Activated CD4-positive, alpha-beta memory T cell treated with anti-CD3 and anti-CD28 coated beads, Interleukin-2, amount 10 ng/mL, durations not matched to agents 7 days and 5 days (primary cell): ENCODE measurements around the gene WHRN. TPM values are rescaled to one million over a fixed set of nuclear protein-coding genes. Genes with fewer than 3 reads are reported as not detected.

ENCODE experiments used
- CTCF ChIA-PET: fragments of 350-600 bp; sonication (Branson Sonifier 250); formaldehyde crosslinking; loops from one replicate; lab custom pipeline; 2021; ENCODE audit warnings: antibody characterized with exemption, inconsistent platforms; lab: Charles Lee
- POLR2A ChIA-PET: fragments of 350-600 bp; sonication (Branson Sonifier 250); formaldehyde crosslinking; loops from one replicate; lab custom pipeline; 2021; ENCODE audit warnings: antibody characterized with exemption; lab: Charles Lee
- DNase-seq: peaks from one replicate; pipeline ENCODE4 v3.0.0-alpha.2; 2020
- H3K27ac Mint-ChIP-seq: one replicate; pipeline ENCODE4 v1.8.0; 2021; ENCODE audit warnings: mild to moderate bottlenecking, mixed read lengths
- H3K27me3 Mint-ChIP-seq: one replicate; pipeline ENCODE4 v1.8.0; 2021; ENCODE audit warnings: mixed read lengths
- H3K36me3 Mint-ChIP-seq: one replicate; pipeline ENCODE4 v1.8.0; 2021; ENCODE audit warnings: low read depth, mixed read lengths
- H3K4me1 Mint-ChIP-seq: one replicate; pipeline ENCODE4 v1.8.0; 2021; ENCODE audit warnings: mixed read lengths
- H3K4me3 Mint-ChIP-seq: one replicate; pipeline ENCODE4 v1.8.0; 2021; ENCODE audit warnings: mild to moderate bottlenecking, mixed read lengths
- H3K9me3 Mint-ChIP-seq: one replicate; pipeline ENCODE4 v1.8.0; 2021; ENCODE audit warnings: mixed read lengths
- total RNA-seq, 2 experiments: library from RNA; stranded (reverse); gene quantifications; one replicate each; pipeline ENCODE4 v1.2.3, GENCODE V29; 2021

Gene WHRN
- total RNA-seq, 2 experiments from 2014 or later = 4.5 to 4.8 TPM

DNA sequence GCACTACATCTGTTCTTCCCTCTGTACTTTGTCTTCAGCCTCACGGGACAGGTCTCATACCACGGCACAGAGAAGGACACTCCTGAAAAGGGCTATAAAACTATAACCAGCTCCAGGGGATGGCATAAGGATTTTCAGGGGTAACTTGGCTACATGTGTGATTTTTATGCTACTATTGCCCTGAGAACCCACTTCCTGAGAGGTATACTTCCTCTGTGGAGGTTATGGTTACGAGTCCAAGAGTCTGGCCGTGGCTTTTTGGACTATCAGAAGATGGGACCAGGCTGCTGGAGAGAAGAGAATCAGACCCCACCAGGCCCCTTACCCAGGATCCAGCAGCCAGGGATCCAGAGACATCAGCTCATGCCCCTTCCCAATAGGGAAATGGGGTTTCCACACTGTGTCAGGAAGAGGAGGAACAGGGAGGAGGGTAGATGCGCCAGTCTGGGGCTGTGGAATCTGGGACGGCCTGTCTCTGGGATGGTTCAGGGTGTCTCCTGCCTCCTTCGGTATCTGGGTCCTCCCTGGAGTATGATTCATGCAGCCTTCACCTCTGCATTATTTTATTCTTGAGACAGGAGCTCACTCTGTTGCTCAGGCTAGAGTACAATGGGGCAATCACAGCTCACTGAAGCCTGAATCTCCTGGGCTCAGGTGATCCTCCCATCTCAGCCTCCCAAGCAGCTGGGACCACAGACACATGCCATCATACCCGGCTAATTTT lies 29.7 kb downstream of the WHRN start:
- H3K27ac Mint-ChIP-seq = peak overlapping the region; percentile 66
- no peaks in the 10 kb centered on the region for H3K27me3 Mint-ChIP-seq
- DNase-seq = no peak
- peaks cover 22% of the 10 kb centered on the region for H3K4me1 Mint-ChIP-seq
- ChIA-PET CTCF (interaction anchor here (1.2 to 2.3 kb wide), 6 partner anchors 9 to 178 kb away, joined by 3 to 9 read pairs (median 6); no protein-coding TSS in a partner anchor), POLR2A (interaction anchor here (2.2 kb wide), 1 partner anchor 9 kb away, joined by 6 read pairs; no protein-coding TSS in a partner anchor)
- no peak overlapping the region for H3K4me3 Mint-ChIP-seq
- H3K36me3 Mint-ChIP-seq = no peaks in the 10 kb centered on the region
- no peaks in the 10 kb centered on the region for H3K9me3 Mint-ChIP-seq

DNA sequence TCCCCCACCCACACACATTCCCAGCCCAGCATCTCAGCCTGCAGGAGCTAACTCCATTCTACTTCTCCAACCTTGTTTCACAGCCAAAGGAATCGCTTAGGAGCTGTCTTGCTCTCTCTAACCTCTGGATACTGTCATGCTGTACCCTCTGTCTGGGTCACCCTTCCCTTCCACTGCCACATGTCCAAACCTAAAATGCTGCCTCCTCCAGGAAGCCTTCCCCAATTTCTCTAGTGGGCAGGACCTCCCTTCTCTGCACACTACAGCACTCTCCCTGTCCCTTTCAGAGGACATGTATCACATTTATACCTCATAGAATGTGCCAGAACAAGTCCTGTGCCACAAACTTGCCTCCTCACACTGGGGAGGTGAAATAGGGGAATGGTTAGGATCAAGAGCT lies 30.8 kb downstream of the WHRN start:
- Mint-ChIP-seq H3K9me3 (no peaks in the 10 kb centered on the region), H3K4me1 (peaks cover 22% of the 10 kb centered on the region), H3K36me3 (no peaks in the 10 kb centered on the region), H3K27ac (no peak overlapping the region), H3K27me3 (no peaks in the 10 kb centered on the region), H3K4me3 (no peak overlapping the region)
- CTCF ChIA-PET = interaction anchor here (0.7 to 2.1 kb wide), 5 partner anchors 10 to 179 kb away, joined by 3 to 9 read pairs (median 4); no protein-coding TSS in a partner anchor
- POLR2A ChIA-PET = interaction anchor here (2.2 kb wide), 1 partner anchor 10 kb away, joined by 6 read pairs; no protein-coding TSS in a partner anchor
- no peak for DNase-seq

- Mint-ChIP-seq H3K36me3 (no peaks in the 10 kb centered on the region), H3K9me3 (no peaks in the 10 kb centered on the region), H3K4me3 (no peak overlapping the region), H3K27me3 (no peaks in the 10 kb centered on the region), H3K27ac (no peak overlapping the region), H3K4me1 (peaks cover 22% of the 10 kb centered on the region)
- CTCF ChIA-PET = interaction anchor here (1.9 to 2.1 kb wide), 2 partner anchors 68 to 180 kb away, joined by 7 to 9 read pairs; no protein-coding TSS in a partner anchor
- POLR2A ChIA-PET = no interaction called here
- DNase-seq = no peak
These were observed 31.8 kb downstream of the WHRN start for GRCh38 chr9:114473447-114473801.

GRCh38 chr9:114472765-114473446 lies 32.4 kb downstream of the WHRN start:
- no peaks in the 10 kb centered on the region for H3K36me3 Mint-ChIP-seq
- ChIA-PET POLR2A (no interaction called here), CTCF (interaction anchor here (1.9 kb wide), 1 partner anchor 67 kb away, joined by 7 read pairs; no protein-coding TSS in a partner anchor)
- no peaks in the 10 kb centered on the region for H3K9me3 Mint-ChIP-seq
- H3K4me1 Mint-ChIP-seq = peaks cover 22% of the 10 kb centered on the region
- H3K27ac Mint-ChIP-seq = no peak overlapping the region
- no peaks in the 10 kb centered on the region for H3K27me3 Mint-ChIP-seq
- H3K4me3 Mint-ChIP-seq = no peak overlapping the region
- no peak for DNase-seq

- ChIA-PET POLR2A (no interaction called here), CTCF (no interaction called here)
- no peaks in the 10 kb centered on the region for H3K9me3 Mint-ChIP-seq
- peaks cover 18% of the 10 kb centered on the region for H3K4me1 Mint-ChIP-seq
- H3K27ac Mint-ChIP-seq = no peak overlapping the region
- no peaks in the 10 kb centered on the region for H3K36me3 Mint-ChIP-seq
- DNase-seq = no peak
- no peak overlapping the region for H3K4me3 Mint-ChIP-seq
- H3K27me3 Mint-ChIP-seq = no peaks in the 10 kb centered on the region
These were observed 34.1 kb downstream of the WHRN start for GRCh38 chr9:114471157-114471556.

- ChIA-PET CTCF (no interaction called here), POLR2A (no interaction called here)
- Mint-ChIP-seq H3K9me3 (no peaks in the 10 kb centered on the region), H3K27ac (no peak overlapping the region), H3K36me3 (no peaks in the 10 kb centered on the region), H3K4me1 (peaks cover 14% of the 10 kb centered on the region), H3K4me3 (no peak overlapping the region), H3K27me3 (no peaks in the 10 kb centered on the region)
- no peak for DNase-seq
These were observed 34.7 kb downstream of the WHRN start for GRCh38 chr9:114470581-114470980.

GRCh38 chr9:114470121-114470520 lies 35.2 kb downstream of the WHRN start:
- Mint-ChIP-seq H3K9me3 (no peaks in the 10 kb centered on the region), H3K4me3 (no peak overlapping the region), H3K36me3 (no peaks in the 10 kb centered on the region), H3K27ac (no peak overlapping the region), H3K27me3 (no peaks in the 10 kb centered on the region), H3K4me1 (peaks cover 10% of the 10 kb centered on the region)
- no peak for DNase-seq
- CTCF ChIA-PET = no interaction called here
- POLR2A ChIA-PET = no interaction called here

- H3K4me3 Mint-ChIP-seq = no peak overlapping the region
- no peak overlapping the region for H3K27ac Mint-ChIP-seq
- H3K36me3 Mint-ChIP-seq = no peaks in the 10 kb centered on the region
- ChIA-PET CTCF (no interaction called here), POLR2A (no interaction called here)
- H3K27me3 Mint-ChIP-seq = no peaks in the 10 kb centered on the region
- no peaks in the 10 kb centered on the region for H3K9me3 Mint-ChIP-seq
- DNase-seq = no peak
- H3K4me1 Mint-ChIP-seq = peaks cover 2% of the 10 kb centered on the region
These were observed 36.0 kb downstream of the WHRN start for GRCh38 chr9:114469091-114469853.

- ChIA-PET POLR2A (no interaction called here), CTCF (no interaction called here)
- no peaks in the 10 kb centered on the region for H3K27me3 Mint-ChIP-seq
- no peak overlapping the region for H3K27ac Mint-ChIP-seq
- no peak for DNase-seq
- H3K4me3 Mint-ChIP-seq = no peak overlapping the region
- no peaks in the 10 kb centered on the region for H3K9me3 Mint-ChIP-seq
- no peaks in the 10 kb centered on the region for H3K4me1 Mint-ChIP-seq
- H3K36me3 Mint-ChIP-seq = no peaks in the 10 kb centered on the region
These were observed 37.4 kb downstream of the WHRN start for GRCh38 chr9:114467910-114468309.

DNA sequence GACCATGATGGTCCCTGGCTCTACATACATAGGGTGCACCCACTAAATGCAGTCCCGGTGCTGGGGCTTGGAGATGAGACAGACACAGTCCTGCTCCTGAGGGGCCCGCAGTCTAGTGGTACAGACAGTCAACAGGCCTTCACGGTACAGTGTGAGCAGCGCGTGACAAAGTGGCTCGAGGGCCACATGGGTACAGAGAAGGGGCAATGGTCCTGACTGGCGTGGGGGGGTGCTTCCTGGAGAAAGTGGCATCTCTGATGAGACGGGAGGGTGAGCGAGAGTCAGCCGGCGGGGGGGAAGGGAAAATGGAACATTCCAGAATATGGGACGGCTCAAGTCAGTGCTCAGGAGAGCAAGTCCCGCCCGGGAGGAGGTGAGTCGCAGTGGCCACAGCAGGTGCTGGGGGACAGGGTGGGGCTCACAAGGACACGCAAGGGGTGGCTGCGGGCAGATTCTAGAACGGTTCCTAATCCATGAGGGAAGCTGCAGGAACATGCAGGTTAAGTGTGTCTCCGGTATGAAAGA lies 38.0 kb downstream of the WHRN start:
- H3K4me3 Mint-ChIP-seq = no peak overlapping the region
- H3K27ac Mint-ChIP-seq = no peak overlapping the region
- H3K27me3 Mint-ChIP-seq = no peaks in the 10 kb centered on the region
- H3K9me3 Mint-ChIP-seq = no peaks in the 10 kb centered on the region
- ChIA-PET CTCF (no interaction called here), POLR2A (no interaction called here)
- no peak for DNase-seq
- no peaks in the 10 kb centered on the region for H3K4me1 Mint-ChIP-seq
- no peaks in the 10 kb centered on the region for H3K36me3 Mint-ChIP-seq

DNA sequence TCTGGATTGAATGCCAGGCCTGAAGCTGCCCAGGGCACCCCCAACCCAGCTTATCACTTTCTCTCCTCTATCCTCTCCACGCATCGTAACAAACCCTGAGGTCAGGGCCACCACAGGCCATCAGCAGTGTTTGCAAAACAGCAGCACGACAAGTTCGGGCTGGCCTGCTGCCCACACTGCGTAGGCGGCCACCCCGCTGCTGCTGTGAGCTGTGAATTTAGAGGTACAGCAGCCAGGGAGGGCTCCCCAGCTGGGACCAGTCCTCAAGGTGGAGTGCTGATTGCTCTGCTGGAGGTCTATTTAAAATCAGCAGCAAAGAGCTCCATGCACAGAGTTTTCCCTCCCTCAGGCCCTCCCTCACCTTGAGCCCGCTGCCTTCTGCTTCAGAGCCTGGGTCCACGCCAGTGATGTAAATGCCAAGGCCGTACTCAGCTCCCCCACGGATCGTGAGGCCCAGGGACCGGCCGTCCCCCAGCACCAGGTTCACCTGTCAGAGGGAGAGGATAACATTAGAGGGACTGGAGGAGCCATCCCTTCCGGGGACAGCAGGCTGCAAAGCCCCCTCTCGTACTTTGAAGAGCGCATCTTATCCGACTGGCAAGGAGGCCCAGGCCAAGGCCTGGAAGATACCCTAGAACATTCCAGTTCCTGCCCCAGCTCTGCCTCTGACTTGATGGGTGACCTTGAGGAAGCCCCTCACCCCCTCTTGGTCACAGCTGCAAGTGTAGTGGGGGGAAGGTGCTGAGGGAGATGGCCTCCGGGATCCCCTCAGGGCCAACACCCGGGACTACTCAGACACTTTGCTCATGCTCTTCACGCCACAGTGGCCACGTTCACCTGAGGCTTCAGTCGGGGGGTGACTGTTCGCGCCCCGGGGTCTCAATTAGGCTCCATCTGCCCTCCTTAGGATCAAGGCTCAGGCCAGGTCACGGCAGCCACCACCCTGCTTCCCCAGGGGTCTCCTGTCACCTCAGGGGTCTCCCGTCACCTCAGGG lies 39.1 kb downstream of the WHRN start:
- POLR2A ChIA-PET = no interaction called here
- CTCF ChIA-PET = interaction anchor here (0.7 kb wide), 1 partner anchor 185 kb away, joined by 5 read pairs; no protein-coding TSS in a partner anchor
- no peak for DNase-seq
- H3K36me3 Mint-ChIP-seq = no peaks in the 10 kb centered on the region
- H3K9me3 Mint-ChIP-seq = no peaks in the 10 kb centered on the region
- no peak overlapping the region for H3K27ac Mint-ChIP-seq
- no peaks in the 10 kb centered on the region for H3K27me3 Mint-ChIP-seq
- no peak overlapping the region for H3K4me3 Mint-ChIP-seq
- H3K4me1 Mint-ChIP-seq = no peaks in the 10 kb centered on the region

DNA sequence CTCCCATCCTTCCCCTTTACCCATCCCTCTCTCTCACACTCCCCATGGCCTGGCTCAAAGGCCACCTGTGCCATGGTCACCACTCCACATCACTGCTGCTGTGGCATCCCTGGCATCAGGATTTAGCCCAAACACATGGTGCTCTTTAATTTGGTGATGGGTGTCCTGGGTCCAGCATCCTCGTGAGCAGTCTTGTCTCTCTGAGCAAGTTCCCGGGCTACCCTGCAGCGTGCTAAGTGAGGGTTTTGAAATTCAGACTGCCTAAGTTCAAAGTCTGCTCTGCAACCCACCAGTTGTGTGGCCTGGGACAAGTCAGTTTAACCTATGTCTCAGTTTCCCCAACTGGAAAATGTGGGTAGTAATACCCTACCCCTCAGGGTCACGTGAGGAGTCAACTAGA lies 39.9 kb downstream of the WHRN start:
- Mint-ChIP-seq H3K4me3 (no peak overlapping the region), H3K4me1 (no peaks in the 10 kb centered on the region), H3K36me3 (no peaks in the 10 kb centered on the region), H3K27ac (no peak overlapping the region), H3K27me3 (no peaks in the 10 kb centered on the region), H3K9me3 (no peaks in the 10 kb centered on the region)
- no peak for DNase-seq
- POLR2A ChIA-PET = interaction anchor here (0.6 kb wide), 1 partner anchor 283 kb away, joined by 4 read pairs; no protein-coding TSS in a partner anchor
- CTCF ChIA-PET = interaction anchor here (0.7 kb wide), 1 partner anchor 186 kb away, joined by 5 read pairs; no protein-coding TSS in a partner anchor
